GM21447 (cell line): ENCODE data around the gene ULK1.
"Not testable (repeated sequence)": the region's sequence is repeated elsewhere in the genome, so short reads cannot be mapped to it uniquely, and the experiment has no call there.

Experiments used
- ATAC-seq: cut with Tn5 transposase; IDR thresholded peaks from one replicate; pipeline ENCODE4 v1.9.1; 2021; ENCODE audit not compliant: unreplicated experiment

The ULK1 gene

GRCh38 chr12:131961328-131961727, 66.9 kb downstream of the ULK1 start:
- ATAC-seq: not testable (repeated sequence)

- no peak for ATAC-seq
Measured at GRCh38 chr12:131962069-131962468, 67.6 kb downstream of the ULK1 start.

GRCh38 chr12:131963381-131963780, 69.0 kb downstream of the ULK1 start:
- ATAC-seq: no peak

- ATAC-seq: no peak
Measured at GRCh38 chr12:131965073-131965472, 70.7 kb downstream of the ULK1 start.

- ATAC-seq: no peak
Measured at GRCh38 chr12:131971226-131971625, 76.8 kb downstream of the ULK1 start.
